ENCODE results near the gene ADGRF3.
"Not testable (repeated sequence)": the region's sequence is repeated elsewhere in the genome, so short reads cannot be mapped to it uniquely, and the experiment has no call there.

The ADGRF3 gene

DNA sequence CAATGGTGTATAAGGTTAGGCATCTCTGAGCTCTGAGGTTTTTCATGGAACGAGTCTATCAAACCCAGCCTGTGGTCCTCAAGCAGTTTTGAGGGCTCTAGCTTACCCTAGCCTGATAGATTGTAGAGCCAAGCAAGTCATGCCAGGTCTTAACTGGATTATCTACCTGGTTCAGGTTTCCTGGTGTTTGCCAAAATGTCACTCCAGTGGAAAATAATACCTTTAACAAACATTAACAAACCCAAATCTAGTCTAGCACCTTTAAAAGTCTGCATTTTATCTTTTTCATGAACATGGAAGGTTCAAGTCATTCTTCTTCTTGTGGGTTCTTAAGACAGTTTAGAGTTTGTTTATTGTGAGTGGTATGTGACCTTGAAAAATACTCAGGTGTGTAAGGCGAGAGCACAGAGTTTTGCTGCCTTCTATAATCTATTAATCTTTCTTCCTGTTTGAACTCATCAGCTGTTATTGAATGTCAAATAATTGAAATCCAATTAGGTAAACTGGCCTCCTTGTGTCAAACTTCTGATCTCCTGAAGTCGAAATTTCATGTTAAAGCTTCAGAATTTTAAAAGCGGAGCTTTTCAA, 13.4 kb upstream of the ADGRF3 start:
- no peak for TF ChIP-seq POLR2A (IDR thresholded peaks at IDR 0.05; ENCODE audit: low read depth, low read length)
- no peak for DNase-seq (ENCODE audit: insufficient read length, low spot score)
- FAIRE-seq = no peak

DNA sequence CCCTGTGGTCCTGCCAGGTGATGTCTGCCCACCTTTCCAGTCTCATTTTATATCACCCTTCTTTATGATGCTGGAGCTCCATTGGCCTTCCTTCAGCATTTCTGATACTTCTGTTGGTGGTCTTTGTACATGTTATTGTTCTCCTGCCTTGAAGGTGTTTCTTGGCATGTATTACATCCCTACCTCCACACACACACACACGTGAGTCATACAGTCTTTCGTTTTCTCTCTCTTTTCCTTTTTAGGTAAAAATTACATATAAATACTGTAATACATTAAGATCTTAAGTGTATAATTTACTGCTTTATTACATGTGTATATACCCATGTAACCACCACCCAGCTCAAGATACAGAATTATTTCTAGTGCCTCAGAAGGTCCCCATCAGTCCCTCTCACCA, 10.2 kb upstream of the ADGRF3 start:
- no peak for TF ChIP-seq POLR2A (IDR thresholded peaks at IDR 0.05; ENCODE audit: low read depth, low read length)
- FAIRE-seq = no peak
- DNase-seq (ENCODE audit: insufficient read length, low spot score) = no peak

DNA sequence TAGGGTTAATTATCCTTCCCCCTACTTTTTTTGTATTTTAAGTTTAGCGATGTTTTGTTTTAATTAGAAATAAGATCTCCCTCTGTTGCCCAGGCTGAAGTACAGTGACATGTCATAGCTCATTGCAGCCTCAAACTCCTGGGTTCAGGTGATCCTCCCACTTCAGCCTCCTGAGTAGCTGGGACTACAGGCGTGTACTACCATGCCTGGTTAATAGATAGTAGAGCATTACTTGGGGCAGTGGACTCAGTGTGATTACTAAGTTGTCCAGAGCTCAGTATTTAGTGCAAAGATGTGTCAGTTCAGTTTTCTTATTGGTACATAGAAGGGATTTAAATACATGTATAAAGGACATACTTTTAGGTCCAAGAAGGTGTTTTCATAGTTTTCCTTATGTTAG, 9.5 kb upstream of the ADGRF3 start:
- no peak for TF ChIP-seq POLR2A (IDR thresholded peaks at IDR 0.05; ENCODE audit: low read depth, low read length)
- no peak for DNase-seq (ENCODE audit: insufficient read length, low spot score)
- no peak for FAIRE-seq

DNA sequence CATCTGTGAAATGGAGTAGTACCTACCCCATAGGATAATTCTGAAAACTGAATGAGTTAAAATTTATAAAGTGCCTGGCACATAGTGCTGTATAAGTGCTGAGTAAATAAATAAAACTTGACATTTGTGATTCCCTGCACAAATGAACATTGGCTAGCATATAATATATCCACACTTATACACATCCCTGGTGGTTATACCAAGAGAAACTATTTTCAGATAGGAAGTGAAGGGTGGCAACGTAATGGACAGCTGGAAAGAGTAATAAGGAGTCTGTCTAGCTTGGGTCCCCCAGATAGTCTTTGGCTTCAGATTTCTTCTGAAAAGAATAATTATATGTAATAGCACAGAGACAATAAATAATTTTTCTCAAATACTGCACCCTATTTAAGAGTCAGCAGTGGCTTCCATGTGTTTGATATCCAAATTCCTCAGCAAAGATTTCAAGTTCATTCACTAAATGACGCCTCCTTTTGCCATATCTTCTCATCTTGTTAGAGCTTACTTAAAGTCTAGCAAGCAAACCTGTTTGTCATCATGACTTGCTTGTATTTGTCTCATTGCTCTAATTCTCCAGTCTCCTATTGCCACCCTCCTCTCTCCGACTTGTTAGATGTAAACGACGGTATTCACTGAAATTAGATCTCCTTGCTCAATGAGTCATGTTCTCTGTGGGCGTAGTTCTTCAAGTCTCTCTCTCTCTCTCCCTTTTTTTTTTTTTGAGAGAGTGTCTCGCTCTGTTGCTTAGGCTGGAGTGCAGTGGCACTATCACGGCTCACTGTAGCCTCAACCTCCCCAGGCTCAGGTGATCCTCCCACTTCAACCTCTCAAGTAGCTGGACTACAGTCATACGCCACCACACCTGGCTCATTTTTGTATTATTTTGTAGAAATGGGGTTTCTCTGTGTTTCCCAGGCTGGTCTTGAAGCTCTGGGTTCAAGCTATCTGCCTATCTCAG, 8.7 kb upstream of the ADGRF3 start:
- FAIRE-seq = peak; percentile 93
- DNase-seq (ENCODE audit: insufficient read length, low spot score) = peak; percentile 50
- TF ChIP-seq POLR2A (IDR thresholded peaks at IDR 0.05; ENCODE audit: low read depth, low read length) = no peak

DNA sequence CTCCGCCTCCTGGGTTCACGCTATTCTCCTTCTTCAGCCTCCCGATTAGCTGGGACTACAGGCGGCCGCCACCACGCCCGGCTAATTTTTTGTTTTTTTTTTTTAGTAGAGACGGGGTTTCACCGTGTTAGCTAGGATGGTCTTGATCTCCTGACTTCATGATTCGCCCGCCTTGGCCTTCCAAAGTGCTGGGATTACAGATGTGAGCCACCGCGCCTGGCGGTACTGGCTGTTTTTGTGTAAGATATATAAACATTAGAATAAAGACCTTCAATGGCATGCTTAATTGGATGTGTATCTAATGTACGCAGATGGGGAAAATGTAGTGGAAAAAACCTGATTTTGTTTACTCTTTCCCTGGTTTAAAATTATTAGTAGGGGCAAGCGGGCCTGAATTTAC, 7.9 kb upstream of the ADGRF3 start:
- not testable (repeated sequence) for DNase-seq (ENCODE audit: insufficient read length, low spot score); FAIRE-seq

DNA sequence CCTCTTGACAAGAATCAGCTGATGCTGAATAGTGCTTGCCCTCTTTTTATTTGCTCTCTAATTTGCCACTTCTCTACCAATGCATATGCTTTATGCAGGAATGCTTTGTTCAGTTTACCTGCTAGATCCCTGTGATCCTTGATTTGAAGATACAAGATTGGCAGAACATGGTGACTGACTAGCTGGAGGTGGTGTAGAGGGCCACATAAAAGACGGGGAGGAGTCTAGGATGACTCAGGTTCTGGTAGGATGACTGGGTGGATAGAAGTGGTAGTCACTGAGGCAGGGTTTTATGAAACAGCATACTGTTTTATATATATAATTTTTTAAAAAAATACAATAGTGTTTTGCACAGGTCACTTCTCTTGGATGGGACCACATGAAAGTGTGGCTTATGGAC, 6.3 kb upstream of the ADGRF3 start:
- DNase-seq (ENCODE audit: insufficient read length, low spot score) = peak; percentile 28
- TF ChIP-seq POLR2A (IDR thresholded peaks at IDR 0.05; ENCODE audit: low read depth, low read length) = no peak
- peak; percentile 81 for FAIRE-seq

DNA sequence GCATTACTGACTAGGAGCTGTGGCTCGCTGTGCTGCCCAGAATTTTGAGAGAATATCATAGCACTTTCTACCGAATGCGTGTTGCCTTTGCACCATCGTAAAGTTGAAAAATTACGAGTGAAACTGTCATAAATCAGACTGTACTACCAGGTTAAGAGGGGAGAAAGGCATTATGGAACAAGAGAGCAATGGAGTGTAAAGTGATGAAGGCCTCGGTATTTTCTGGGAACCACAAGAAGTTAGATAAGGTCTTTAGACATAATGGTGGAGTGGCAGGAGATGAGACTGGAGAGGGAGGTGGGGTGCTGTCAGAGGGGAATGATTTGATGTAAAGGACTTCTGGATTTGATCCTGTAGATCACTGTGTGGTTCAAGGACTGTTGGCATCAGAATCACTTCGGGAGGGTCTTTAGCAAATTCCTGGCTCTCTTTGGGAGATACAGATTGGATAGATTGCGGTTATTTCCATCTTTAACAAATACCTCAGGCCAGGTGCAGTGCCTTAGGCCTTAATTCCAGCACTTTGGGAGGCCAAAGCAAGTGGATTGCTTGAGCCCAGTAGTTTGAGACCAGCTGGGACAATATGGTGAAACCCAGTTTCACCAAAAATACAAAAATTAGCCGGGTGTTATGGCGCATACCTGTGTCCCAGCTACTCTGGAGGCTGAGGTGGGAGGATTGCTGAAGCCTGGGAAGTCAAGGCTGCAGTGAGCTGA, 4.9 kb upstream of the ADGRF3 start:
- DNase-seq (ENCODE audit: insufficient read length, low spot score) = no peak
- TF ChIP-seq POLR2A (IDR thresholded peaks at IDR 0.05; ENCODE audit: low read depth, low read length) = no peak
- FAIRE-seq = no peak

DNA sequence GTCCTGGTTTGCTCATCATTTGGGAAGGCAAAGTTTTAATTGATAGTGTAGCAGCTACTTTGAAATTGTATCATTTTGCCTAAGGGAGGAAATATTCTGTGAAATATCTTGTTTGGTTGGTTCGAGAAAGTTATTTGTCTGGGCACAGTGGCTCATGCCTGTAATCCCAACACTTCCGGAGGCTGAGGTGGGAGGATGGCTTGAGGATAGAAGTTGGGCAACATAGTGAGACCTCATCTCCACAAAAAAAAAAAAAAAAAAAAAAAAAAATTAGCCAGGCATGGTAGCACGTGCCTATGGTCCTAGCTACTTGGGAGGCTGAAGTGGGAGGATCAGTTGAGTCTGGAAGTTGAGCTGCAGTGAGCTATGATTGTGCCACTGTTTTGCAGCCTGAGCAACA, 3.1 kb upstream of the ADGRF3 start:
- TF ChIP-seq POLR2A (IDR thresholded peaks at IDR 0.05; ENCODE audit: low read depth, low read length) = no peak
- DNase-seq (ENCODE audit: insufficient read length, low spot score) (no peak), FAIRE-seq (no peak)

DNA sequence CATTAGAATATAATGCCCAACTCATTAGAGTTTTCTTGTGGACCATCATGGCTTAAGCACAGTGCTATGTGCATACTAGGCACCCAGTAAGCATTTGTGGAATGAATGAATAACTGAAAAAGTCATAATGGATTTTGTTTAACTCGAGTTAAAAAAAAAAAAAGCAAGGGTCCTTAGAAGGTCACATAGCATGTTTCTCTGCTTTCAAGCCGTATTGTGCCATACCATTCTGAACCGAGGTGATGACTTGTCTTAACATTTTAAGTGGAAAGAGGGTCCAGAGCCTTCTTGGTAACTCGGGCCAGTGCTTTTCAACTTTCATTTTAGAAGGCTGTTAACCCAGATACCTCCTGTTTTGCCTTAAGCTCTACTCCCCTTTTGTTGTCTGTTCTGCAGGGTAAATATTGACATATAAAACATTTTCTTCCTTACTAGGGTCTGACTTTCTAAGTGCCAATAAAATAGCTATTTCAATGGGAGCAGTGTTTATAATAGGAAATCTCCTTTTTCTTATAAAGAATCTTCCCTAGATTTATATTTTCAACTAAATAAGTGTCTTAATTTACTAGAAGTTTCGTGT, 787 bp upstream of the ADGRF3 start:
- TF ChIP-seq POLR2A (IDR thresholded peaks at IDR 0.05; ENCODE audit: low read depth, low read length) = no peak
- FAIRE-seq (no peak), DNase-seq (ENCODE audit: insufficient read length, low spot score) (no peak)

DNA sequence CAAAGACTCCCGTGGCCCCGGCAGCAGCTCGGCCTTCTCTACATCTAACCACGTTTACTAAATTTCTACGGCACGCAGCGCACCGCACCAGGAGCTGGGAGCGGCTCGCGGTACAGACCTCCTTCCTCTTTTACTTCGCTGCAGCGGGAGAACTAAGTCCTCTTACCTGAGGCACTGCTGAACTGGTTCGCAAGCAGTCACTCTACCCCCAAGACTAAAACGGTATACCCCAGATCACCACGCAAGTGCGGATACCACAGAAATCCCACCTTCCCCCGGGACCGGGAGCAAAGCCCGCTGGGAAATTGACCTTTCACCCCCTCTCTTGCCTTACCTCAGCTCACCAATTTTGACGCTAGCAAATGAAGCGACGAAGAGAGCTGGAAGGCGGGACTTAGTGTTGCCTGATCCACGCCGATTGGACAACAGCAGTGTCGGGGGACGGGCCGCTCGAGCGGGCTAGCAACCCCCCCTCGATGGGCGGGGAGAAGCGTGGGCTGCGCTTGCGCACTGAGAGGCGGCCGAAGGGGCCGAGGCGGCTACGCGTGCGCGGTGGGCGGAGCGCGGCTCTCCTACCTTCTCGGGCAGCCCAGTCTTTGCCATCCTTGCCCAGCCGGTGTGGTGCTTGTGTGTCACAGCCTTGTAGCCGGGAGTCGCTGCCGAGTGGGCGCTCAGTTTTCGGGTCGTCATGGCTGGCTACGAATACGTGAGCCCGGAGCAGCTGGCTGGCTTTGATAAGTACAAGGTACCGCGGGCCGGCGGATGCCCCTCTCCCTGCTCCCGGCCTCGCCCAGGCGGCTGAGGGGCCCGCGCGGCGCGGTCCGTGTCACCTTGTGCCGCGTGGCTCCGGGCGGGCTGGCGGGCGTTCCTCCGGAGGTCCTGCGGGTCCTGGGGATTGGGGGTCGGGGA, 790 bp downstream of the ADGRF3 start, which contains the start of gene SELENOI:
SELENOI (plus strand) TSS at position 599 of the 909 bp plus-strand sequence; CDS start at position 689, 90 bp downstream.
- peak; percentile 98 for TF ChIP-seq POLR2A (IDR thresholded peaks at IDR 0.05; ENCODE audit: low read depth, low read length)
- peak; percentile 91 for FAIRE-seq

DNA sequence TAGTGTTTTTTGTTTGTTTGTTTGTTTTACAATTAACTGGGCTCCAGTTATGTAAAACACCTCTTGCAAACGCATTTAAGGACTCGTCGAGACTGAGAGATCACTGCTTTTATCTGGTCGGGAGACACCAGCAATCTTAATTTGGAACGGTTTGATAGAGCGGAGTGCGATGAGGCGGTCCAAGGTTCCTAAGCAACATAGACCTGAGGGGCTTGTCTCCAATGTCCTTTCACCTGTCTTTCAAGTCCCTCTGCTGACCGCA, 1.4 kb downstream of the ADGRF3 start:
- no peak for TF ChIP-seq POLR2A (IDR thresholded peaks at IDR 0.05; ENCODE audit: low read depth, low read length)
- DNase-seq (ENCODE audit: insufficient read length, low spot score) (no peak), FAIRE-seq (no peak)

More for the DNA sequence above, 790 bp downstream of the ADGRF3 start, which contains the start of gene SELENOI:
- peak; percentile 79 for DNase-seq (ENCODE audit: insufficient read length, low spot score)

DNA sequence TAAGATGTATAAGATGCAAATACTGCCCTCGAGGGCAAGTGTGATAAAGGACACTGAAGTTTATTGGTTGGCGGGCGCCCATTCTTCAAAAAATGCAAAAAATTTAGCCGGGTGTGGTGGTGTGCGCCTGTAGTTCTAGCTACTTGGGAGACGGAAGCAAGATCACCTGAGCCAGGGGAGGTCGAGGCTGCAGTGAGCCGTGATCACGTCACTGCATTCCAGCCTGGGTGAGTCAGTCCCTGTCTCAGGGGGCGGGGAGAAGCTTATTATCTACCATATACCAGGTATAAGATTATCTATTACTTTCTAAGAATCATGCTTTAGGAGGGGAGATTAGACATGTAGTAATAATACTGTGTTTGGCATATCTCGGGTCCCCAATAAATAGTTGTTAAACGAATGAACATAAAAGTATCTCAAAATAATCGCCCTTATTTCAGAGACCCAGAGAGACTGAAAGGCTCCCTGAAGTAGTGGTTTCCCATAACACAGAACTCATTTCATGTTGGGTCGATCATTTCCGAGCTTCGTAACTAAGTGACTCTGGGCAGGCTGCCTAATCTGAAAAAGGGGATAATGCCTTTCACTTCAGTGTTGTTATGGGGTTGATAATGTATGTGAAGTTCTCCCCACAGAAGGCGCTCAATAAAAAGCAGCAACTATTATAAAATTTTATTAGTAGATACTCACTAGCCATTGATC, 1.9 kb downstream of the ADGRF3 start:
- DNase-seq (ENCODE audit: insufficient read length, low spot score) (no peak), FAIRE-seq (no peak)

DNA sequence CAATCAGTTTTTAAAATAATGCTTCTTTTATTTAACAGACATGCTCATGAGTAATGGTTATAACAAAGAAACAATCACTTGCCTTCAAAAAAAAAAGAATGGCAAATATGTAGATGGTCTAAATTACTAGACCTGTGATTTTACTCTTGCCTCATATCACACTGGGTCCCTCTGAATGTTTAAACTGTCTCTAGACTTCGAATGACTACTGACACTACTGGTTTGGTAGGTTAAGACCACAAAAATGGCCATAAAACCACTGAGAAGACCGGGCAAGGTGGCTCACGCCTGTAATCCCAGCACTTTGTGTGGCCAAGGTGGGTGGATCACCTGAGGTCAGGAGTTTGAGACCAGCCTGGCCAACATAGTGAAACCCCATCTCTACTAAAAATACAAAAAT, 5.8 kb downstream of the ADGRF3 start:
- TF ChIP-seq POLR2A (IDR thresholded peaks at IDR 0.05; ENCODE audit: low read depth, low read length) = no peak
- DNase-seq (ENCODE audit: insufficient read length, low spot score) = no peak
- FAIRE-seq = no peak

More for the DNA sequence above, 1.9 kb downstream of the ADGRF3 start:
- TF ChIP-seq POLR2A (IDR thresholded peaks at IDR 0.05; ENCODE audit: low read depth, low read length) = no peak
